Ovary (tissue), 3 donors: ENCODE results near the gene SART1.

Experiments
- EP300 ChIP-seq: sonication (generic); formaldehyde crosslinking; IDR thresholded peaks from one replicate; pipeline ENCODE4 v1.6.1; 2017; ENCODE audit warnings: antibody characterized with exemption
- POLR2A ChIP-seq: fragments of 450-650 bp; IDR thresholded peaks from one replicate; pipeline ENCODE4 v1.6.1; 2017; ENCODE audit warnings: antibody characterized with exemption, mild to moderate bottlenecking, moderate library complexity
- TF ChIP-seq, protein P1 (sequence below), 3 donors: fragments of 450-650 bp in 2 of 3; fragments of 200-600 bp in 1 of 3; IDR thresholded peaks; one replicate each; pipeline versions ENCODE4 v1.5.1 to v1.8.0; 2016 to 2022; ENCODE audit warnings: antibody characterized with exemption in 3 of 3, mild to moderate bottlenecking in 1 of 3
- donor health status: DM: no; HTN: no; CAD: no.

DNA sequence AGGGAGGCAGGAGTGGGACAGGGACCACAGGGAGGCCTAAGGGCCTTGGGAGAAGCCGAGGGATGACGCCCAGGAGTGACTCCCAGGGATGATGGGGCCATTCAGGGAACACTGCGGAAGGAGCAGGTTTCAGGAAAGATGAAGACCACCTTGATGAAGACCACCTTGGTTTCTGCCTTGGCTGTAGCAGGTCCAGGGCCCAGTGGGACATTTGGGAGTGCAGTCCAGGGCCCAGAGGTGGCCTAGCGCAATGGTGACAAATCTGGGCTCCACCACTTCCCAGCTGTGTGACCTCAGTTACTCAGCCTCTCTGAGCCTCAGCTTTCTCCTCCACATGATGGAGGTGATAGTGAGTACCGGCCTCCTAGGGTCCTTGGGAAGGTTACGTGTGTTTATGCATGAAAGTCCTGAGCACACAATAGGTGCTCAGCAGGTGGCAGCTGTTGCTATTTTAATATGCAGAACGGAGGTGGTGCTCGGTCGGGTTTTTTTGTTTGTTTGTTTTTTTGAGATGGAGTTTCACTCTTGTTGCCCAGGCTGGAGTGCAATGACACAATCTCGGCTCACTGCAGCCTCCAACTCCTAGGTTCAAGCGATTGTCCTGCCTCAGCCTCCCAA, 15.5 kb upstream of the SART1 start:
- TF ChIP-seq, protein P1, sequence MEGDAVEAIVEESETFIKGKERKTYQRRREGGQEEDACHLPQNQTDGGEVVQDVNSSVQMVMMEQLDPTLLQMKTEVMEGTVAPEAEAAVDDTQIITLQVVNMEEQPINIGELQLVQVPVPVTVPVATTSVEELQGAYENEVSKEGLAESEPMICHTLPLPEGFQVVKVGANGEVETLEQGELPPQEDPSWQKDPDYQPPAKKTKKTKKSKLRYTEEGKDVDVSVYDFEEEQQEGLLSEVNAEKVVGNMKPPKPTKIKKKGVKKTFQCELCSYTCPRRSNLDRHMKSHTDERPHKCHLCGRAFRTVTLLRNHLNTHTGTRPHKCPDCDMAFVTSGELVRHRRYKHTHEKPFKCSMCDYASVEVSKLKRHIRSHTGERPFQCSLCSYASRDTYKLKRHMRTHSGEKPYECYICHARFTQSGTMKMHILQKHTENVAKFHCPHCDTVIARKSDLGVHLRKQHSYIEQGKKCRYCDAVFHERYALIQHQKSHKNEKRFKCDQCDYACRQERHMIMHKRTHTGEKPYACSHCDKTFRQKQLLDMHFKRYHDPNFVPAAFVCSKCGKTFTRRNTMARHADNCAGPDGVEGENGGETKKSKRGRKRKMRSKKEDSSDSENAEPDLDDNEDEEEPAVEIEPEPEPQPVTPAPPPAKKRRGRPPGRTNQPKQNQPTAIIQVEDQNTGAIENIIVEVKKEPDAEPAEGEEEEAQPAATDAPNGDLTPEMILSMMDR (IDR thresholded peaks at IDR 0.05), result no peak
- TF ChIP-seq POLR2A (no peak), EP300 (no peak)
